GM12892 (cell line): ENCODE results near the gene LBHD1.

ENCODE experiments used
- POLR2A ChIP-seq: IDR thresholded peaks from 2 replicates; pipeline ENCODE4 v1.6.1; 2011; ENCODE audit warnings: low read depth, low read length, control low read depth
- POLR2AphosphoS5 ChIP-seq: IDR thresholded peaks from 2 replicates; pipeline ENCODE4 v1.6.1; 2011; ENCODE audit warnings: low read depth, low read length, control low read depth
- TAF1 ChIP-seq: IDR thresholded peaks from 2 replicates; pipeline ENCODE4 v1.6.1; 2011; ENCODE audit warnings: low read depth, mild to moderate bottlenecking, control low read depth, low read length, borderline replicate concordance

DNA sequence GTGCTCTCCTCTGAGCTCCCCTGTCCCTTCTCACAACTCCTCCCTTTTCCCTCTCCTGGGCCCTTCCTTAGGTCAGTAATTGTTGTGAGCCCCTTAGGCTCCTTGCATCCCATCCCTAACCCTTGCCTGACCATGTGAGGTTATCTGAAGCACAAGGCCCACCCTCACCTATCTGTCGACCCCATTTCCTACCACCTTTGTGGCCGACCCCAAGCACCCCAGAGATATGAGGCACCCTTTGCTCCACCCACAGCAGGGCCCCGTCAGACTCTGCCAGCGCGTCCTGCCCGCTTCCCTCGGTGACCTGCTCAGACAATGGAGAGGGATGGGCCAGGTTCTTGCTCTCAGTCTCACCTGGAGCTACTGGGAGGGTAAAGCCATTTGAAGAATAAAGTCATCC, 36.7 kb upstream of the LBHD1 start:
- TF ChIP-seq POLR2A: no peak
- TF ChIP-seq TAF1: no peak
- TF ChIP-seq POLR2AphosphoS5: no peak
